Measurements from ENCODE around the gene IGF1.

The IGF1 gene

GRCh38 chr12:102510463-102510862, 30.1 kb upstream of the IGF1 start:
- Histone ChIP-seq H3K9me2 (replicated peaks; ENCODE audit: low read depth, low read length) (no peaks in the 10 kb centered on the region), H3K9me3 (ENCODE audit: insufficient read depth, low read depth, low read length) (no peaks in the 10 kb centered on the region), H2AFZ (ENCODE audit: low read length) (no peak overlapping the region), H4K20me1 (ENCODE audit: insufficient read depth, low read length, poor library complexity, severe bottlenecking) (no peaks in the 10 kb centered on the region), H3K79me2 (ENCODE audit: insufficient read depth, low read length) (no peaks in the 10 kb centered on the region), H3F3A (ENCODE audit: low read depth) (no peaks in the 10 kb centered on the region), H3K9ac (ENCODE audit: low read depth, low read length, poor library complexity, severe bottlenecking) (no peak overlapping the region), H3K4me2 (ENCODE audit: low read depth, low read length, poor library complexity, severe bottlenecking) (no peak overlapping the region), H3K36me3 (ENCODE audit: insufficient read depth, low read length) (no peaks in the 10 kb centered on the region), H3K4me3 (ENCODE audit: low read length, poor library complexity, severe bottlenecking) (no peak overlapping the region), H3K4me1 (ENCODE audit: insufficient read depth, low read length, poor library complexity, severe bottlenecking) (no peaks in the 10 kb centered on the region), H3K27me3 (ENCODE audit: insufficient read depth, low read length, poor library complexity, severe bottlenecking) (no peaks in the 10 kb centered on the region)
- TF ChIP-seq EZH2phosphoT487 (IDR thresholded peaks at IDR 0.05; ENCODE audit: borderline replicate concordance) (no peak), CTCF (conservative IDR thresholded peaks at IDR 0.05; ENCODE audit: low read length) (no peak)

GRCh38 chr12:102510031-102510430, 29.7 kb upstream of the IGF1 start:
- Histone ChIP-seq H3K27me3 (ENCODE audit: insufficient read depth, low read length, poor library complexity, severe bottlenecking) (no peaks in the 10 kb centered on the region), H3K4me3 (ENCODE audit: low read length, poor library complexity, severe bottlenecking) (no peak overlapping the region), H4K20me1 (ENCODE audit: insufficient read depth, low read length, poor library complexity, severe bottlenecking) (no peaks in the 10 kb centered on the region), H3F3A (ENCODE audit: low read depth) (no peaks in the 10 kb centered on the region), H2AFZ (ENCODE audit: low read length) (no peak overlapping the region), H3K36me3 (ENCODE audit: insufficient read depth, low read length) (no peaks in the 10 kb centered on the region), H3K9ac (ENCODE audit: low read depth, low read length, poor library complexity, severe bottlenecking) (no peak overlapping the region), H3K79me2 (ENCODE audit: insufficient read depth, low read length) (no peaks in the 10 kb centered on the region), H3K4me1 (ENCODE audit: insufficient read depth, low read length, poor library complexity, severe bottlenecking) (no peaks in the 10 kb centered on the region), H3K4me2 (ENCODE audit: low read depth, low read length, poor library complexity, severe bottlenecking) (no peak overlapping the region), H3K9me3 (ENCODE audit: insufficient read depth, low read depth, low read length) (no peaks in the 10 kb centered on the region), H3K9me2 (replicated peaks; ENCODE audit: low read depth, low read length) (no peaks in the 10 kb centered on the region)
- TF ChIP-seq EZH2phosphoT487 (IDR thresholded peaks at IDR 0.05; ENCODE audit: borderline replicate concordance) (no peak), CTCF (conservative IDR thresholded peaks at IDR 0.05; ENCODE audit: low read length) (no peak)

- no peaks in the 10 kb centered on the region for H3K79me2 ChIP-seq (ENCODE audit: insufficient read depth, low read length)
- no peaks in the 10 kb centered on the region for H3K27me3 ChIP-seq (ENCODE audit: insufficient read depth, low read length, poor library complexity, severe bottlenecking)
- H3K4me1 ChIP-seq (ENCODE audit: insufficient read depth, low read length, poor library complexity, severe bottlenecking), result no peaks in the 10 kb centered on the region
- H2AFZ ChIP-seq (ENCODE audit: low read length), result no peak overlapping the region
- no peak overlapping the region for H3K4me2 ChIP-seq (ENCODE audit: low read depth, low read length, poor library complexity, severe bottlenecking)
- no peaks in the 10 kb centered on the region for H4K20me1 ChIP-seq (ENCODE audit: insufficient read depth, low read length, poor library complexity, severe bottlenecking)
- H3F3A ChIP-seq (ENCODE audit: low read depth), result no peaks in the 10 kb centered on the region
- TF ChIP-seq EZH2phosphoT487 (IDR thresholded peaks at IDR 0.05; ENCODE audit: borderline replicate concordance) (no peak), CTCF (conservative IDR thresholded peaks at IDR 0.05; ENCODE audit: low read length) (no peak)
- H3K9me2 ChIP-seq (replicated peaks; ENCODE audit: low read depth, low read length), result no peaks in the 10 kb centered on the region
- no peaks in the 10 kb centered on the region for H3K9me3 ChIP-seq (ENCODE audit: insufficient read depth, low read depth, low read length)
- H3K4me3 ChIP-seq (ENCODE audit: low read length, poor library complexity, severe bottlenecking), result no peak overlapping the region
- H3K36me3 ChIP-seq (ENCODE audit: insufficient read depth, low read length), result no peaks in the 10 kb centered on the region
- H3K9ac ChIP-seq (ENCODE audit: low read depth, low read length, poor library complexity, severe bottlenecking), result no peak overlapping the region
Measured at GRCh38 chr12:102509123-102509626, 28.8 kb upstream of the IGF1 start.
